ENCODE results near the gene EIF3CL.
"Not testable (repeated sequence)": the region's sequence is repeated elsewhere in the genome, so short reads cannot be mapped to it uniquely, and the experiment has no call there.

The EIF3CL gene

DNA sequence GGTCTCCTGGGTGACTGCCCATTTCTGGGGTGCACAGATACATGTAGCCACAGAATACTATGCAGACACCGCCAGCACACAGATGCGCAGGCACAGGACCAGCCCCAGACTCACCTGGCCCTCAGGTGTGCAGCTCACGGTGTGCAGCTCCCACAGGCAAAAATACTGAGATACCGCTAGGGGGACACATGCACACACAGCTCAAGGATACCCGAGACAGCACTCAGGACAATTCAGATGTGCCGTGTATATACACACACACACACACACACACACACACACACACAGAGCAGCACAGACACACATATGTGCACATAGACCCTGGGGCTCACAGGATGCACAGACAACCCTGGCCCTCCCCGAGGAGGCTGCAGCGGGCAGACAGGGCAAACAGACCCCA lies 28.5 kb downstream of the EIF3CL start:
- not testable (repeated sequence) for H3K4me3 Mint-ChIP-seq; H3K9me3 Mint-ChIP-seq; H3K36me3 Mint-ChIP-seq; DNase-seq (ENCODE audit: low spot score in 2 of 2); H3K27ac Mint-ChIP-seq; H3K4me1 Mint-ChIP-seq
- peak; percentile 52 for ATAC-seq

DNA sequence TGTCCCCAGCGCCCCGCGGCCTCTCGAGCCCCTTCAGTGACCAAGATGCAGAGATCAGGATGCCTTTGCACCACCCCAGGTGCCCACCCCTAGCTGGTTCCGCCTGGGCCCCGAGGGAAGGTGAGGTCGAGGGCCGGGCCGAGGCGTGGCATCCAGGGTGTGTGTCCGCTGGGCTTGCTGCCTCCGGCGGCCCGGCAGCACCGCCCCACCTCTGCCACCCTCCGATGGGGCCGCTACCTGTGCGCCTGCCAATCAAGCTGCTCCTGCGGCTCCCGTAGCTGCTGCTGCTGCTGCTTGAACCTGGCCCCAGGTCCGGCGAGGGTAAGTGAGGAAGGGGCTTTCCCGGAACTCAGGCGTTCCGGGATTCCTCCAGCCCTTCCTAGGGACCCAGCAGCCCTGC lies 29.4 kb downstream of the EIF3CL start:
- not testable (repeated sequence) for DNase-seq (ENCODE audit: low spot score in 2 of 2); H3K4me1 Mint-ChIP-seq; ATAC-seq; H3K27ac Mint-ChIP-seq; H3K4me3 Mint-ChIP-seq; H3K36me3 Mint-ChIP-seq; H3K9me3 Mint-ChIP-seq

DNA sequence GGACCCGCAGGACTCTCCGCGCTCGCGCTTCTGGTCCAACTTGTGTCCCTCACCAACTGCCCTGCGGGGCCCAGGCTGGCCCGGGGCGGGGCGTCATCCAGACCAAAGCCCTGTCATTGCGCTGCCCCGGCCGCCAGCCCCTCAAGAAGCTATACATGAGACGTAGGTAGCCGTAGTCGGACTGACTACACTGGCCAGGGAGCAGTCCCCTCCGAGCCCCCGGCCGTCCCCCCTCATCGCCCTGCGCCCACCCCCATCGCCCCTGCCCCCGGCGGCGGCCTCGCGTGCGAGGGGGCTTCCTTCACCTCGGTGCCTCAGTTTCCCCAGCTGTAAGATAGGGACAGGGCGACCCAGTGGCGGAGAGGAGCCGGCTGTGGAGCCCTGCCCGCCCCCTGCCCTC lies 35.7 kb downstream of the EIF3CL start:
- H3K9me3 Mint-ChIP-seq; H3K36me3 Mint-ChIP-seq; DNase-seq (ENCODE audit: low spot score in 2 of 2); ATAC-seq; H3K4me3 Mint-ChIP-seq; H3K27ac Mint-ChIP-seq; H3K4me1 Mint-ChIP-seq: not testable (repeated sequence)

DNA sequence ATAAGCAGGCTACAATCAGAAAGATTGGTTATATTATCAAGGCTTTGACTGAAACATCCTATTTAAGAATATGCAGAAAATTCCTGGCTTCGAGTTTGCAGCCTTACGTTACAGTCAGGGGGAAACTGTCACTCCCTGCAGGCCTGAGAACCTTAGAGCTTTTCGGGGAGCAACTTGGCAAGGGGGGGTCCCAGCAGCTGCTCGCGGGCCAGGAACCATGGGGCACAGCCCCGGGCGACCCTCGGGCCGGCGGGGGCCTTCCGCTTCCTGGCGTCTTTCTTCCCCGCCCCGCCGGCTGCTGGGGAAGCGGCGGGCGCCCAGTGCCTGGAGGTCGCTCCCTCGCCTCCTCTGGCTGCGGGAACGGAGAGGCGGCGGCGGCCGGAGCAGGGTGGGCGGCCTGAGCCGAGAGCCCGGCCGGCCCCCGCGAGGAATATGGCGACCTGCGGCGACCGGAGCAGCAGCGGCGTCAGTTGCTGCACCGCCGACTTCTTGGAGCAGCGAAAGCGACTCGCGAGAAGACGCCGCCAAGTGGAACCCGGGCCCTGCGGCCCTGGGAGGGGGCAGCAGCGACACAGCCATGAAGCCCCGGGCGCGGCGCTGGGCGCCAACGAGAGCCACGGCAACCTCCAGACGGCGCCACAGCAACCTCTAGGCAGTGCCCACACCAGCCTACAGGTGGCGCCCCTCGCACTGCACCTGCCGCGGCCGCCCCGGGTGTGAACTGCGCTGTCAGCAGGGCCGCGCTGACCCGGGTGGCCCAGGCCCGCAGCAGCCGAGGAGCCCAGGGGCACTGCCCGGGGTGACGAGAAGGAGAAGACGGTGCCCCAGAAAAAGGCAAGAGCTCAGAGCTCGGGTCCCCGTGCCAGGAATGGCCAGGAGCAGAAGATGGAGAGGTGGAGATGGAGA lies 39.1 kb downstream of the EIF3CL start:
- not testable (repeated sequence) for H3K4me1 Mint-ChIP-seq, H3K4me3 Mint-ChIP-seq, H3K36me3 Mint-ChIP-seq, H3K27ac Mint-ChIP-seq, H3K9me3 Mint-ChIP-seq
- ATAC-seq (peak; percentile 97), DNase-seq (ENCODE audit: low spot score in 2 of 2) (peak in 1 of 2 donors; percentile 14)

DNA sequence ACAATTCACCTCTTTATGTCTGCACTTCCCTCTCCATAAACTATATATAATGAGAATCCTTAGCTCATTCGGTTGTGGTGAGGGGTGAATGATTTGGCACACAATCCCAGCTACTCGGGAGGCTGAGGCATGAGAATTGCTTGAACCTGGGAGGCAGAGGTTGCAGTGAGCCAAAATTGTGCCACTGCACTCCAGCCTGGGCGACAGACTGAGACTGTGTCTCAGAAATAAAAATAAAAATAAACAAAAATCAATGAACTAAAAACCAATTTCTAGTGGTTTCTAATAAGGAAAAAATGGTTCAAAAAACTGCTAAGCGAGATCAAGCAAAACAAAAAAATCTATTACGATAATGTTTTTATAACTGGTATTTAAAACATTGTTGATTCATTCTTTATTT lies 40.2 kb downstream of the EIF3CL start, which contains the start of gene NPIPB6:
NPIPB6 (minus strand) TSS at position 101 of the 400 bp plus-strand sequence. CDS start 686 bp downstream, outside the sequence.
- H3K9me3 Mint-ChIP-seq; H3K36me3 Mint-ChIP-seq; H3K27ac Mint-ChIP-seq; DNase-seq (ENCODE audit: low spot score in 2 of 2); H3K4me3 Mint-ChIP-seq; ATAC-seq; H3K4me1 Mint-ChIP-seq: not testable (repeated sequence)

DNA sequence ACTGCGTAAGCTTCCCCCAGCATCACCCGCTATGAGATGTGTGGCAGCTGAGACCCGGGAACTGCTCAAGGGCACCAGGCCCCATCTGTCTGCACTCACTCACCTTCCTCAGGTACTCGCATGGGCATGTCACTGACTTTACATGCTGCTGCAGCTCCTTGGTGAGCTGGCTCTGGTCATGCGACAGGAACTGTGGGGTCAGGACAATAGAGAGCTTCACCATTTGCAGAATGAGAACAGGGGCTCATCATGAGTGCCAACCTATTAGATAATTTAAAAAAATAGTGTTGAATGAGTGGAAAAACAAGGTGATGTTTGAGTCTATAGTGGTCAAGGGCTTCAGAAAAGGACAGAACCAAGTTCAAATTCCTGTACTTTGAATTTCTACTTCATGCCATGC lies 41.0 kb downstream of the EIF3CL start:
- not testable (repeated sequence) for DNase-seq (ENCODE audit: low spot score in 2 of 2); H3K4me1 Mint-ChIP-seq; H3K36me3 Mint-ChIP-seq; H3K4me3 Mint-ChIP-seq; H3K27ac Mint-ChIP-seq; H3K9me3 Mint-ChIP-seq; ATAC-seq

DNA sequence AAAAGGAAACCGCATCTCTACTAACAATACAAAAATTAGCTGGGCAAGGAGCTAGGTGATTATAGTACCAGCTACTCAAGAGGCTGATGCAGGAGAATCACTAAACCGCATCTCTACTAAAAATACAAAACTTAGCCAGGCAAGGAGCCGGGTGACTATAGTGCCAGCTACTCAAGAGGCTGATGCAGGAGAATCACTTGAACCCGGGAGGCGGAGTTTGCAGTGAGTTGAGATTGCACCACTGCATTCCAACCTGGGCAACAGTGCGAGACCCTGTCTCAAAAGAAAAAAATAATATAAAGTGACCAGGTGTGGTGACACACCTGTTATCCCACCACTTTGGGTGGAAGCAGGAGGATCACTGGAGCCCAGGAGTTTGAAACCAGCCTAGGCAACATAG lies 65.4 kb downstream of the EIF3CL start:
- peak in 1 of 2 donors; percentile 6 for DNase-seq (ENCODE audit: low spot score in 2 of 2)
- H3K27ac Mint-ChIP-seq, H3K36me3 Mint-ChIP-seq, H3K4me1 Mint-ChIP-seq, H3K9me3 Mint-ChIP-seq, ATAC-seq, H3K4me3 Mint-ChIP-seq: not testable (repeated sequence)

DNA sequence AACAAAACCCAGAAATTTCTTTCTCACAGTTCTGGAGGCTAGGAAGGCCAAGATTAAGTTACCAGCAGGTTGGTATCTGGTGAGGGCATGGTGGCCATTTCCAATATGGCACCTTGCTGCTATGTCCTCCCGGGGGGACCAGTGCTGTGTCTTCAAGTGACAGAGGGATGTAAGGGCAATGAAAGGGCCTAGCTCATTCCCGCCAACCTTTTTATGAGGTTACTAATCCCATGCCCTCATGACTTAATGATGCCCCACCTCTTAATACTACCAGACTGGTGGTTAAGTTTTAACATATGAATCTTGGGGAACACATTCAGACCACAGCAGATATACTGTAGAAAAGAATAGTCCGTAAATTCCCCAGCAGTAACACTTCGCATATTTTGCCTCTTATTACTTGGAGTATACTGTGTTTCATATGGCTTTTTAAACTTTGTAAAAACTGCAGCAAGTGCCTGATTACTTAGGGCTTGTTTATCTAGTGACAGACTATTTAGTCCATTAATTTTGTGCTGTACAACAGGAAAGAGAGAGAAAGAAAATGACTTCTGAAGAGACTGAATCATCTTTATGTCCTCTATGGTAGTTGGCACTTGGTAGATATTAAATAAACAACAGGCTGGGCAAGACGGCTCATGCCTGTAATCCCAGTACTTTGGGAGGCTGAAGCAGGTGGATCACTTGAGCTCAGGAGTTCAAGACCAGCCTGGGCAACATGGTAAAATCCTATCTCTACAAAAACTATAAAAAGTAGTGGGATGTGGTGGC lies 66.5 kb downstream of the EIF3CL start:
- not testable (repeated sequence) for ATAC-seq, H3K4me1 Mint-ChIP-seq, H3K36me3 Mint-ChIP-seq, H3K27ac Mint-ChIP-seq, H3K9me3 Mint-ChIP-seq, H3K4me3 Mint-ChIP-seq
- peak in 1 of 2 donors; percentile 10 for DNase-seq (ENCODE audit: low spot score in 2 of 2)

DNA sequence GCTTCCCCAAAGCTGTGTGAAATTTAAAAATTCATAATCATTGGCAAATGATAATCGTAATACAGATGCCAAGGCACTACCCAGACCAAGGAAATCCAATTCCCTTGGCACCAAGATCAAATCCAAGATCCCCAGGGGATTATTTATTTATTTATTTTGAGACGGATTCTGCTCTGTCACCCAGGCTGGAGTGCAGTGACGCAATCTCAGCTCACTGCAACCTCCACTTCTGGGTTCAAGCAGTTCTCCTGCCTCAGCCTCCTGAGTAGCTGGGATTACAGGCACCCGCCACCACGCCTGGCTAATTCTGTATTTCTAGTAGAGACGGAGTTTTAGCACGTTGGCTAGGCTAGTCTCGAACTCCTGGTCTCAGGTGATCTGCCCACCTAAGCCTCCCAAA lies 68.0 kb downstream of the EIF3CL start:
- H3K4me3 Mint-ChIP-seq, H3K36me3 Mint-ChIP-seq, H3K9me3 Mint-ChIP-seq, H3K27ac Mint-ChIP-seq, H3K4me1 Mint-ChIP-seq, ATAC-seq: not testable (repeated sequence)
- peak in 1 of 2 donors; percentile 17 for DNase-seq (ENCODE audit: low spot score in 2 of 2)

DNA sequence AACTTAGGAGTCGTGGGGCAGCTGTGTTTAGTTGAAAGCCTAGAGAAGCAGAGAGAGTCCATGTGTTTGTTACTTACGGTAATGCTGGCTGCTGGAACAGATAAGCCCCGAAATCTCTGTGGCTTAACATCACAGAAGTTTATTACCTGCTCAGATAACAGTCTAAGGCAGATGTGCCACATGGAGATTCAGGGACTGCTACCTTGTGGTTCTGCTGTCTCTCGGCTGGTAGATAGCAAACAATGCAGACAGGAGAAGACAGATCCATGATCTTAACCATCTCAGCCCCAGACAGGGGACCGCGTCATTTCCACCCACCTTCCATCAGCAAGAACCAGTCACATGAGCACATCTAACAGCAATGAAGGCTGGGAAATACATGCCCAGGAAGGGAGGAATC lies 71.0 kb downstream of the EIF3CL start:
- H3K36me3 Mint-ChIP-seq; H3K27ac Mint-ChIP-seq; H3K4me3 Mint-ChIP-seq; H3K4me1 Mint-ChIP-seq; H3K9me3 Mint-ChIP-seq; ATAC-seq; DNase-seq (ENCODE audit: low spot score in 2 of 2): not testable (repeated sequence)

DNA sequence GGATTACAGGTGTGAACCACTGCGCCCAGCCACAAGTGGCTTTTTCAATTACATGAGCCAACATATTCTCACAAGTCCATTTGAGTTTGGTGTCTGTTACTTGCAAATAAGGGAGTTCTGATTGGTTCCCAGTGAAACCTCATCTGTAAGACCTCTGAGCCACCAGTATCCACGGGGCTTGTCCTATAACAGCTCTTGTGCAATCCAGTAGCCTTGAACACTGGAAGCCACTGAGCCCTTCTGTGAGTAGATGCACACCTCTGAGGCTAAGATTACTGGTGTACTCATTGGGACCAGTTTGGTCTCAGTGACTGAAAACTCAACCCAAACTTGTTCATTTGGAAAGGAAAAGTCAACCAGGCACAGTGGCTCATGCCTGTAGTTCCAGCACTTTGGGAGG lies 72.7 kb downstream of the EIF3CL start:
- not testable (repeated sequence) for H3K4me3 Mint-ChIP-seq, H3K4me1 Mint-ChIP-seq, H3K27ac Mint-ChIP-seq, H3K9me3 Mint-ChIP-seq, H3K36me3 Mint-ChIP-seq
- ATAC-seq (peak; percentile 33), DNase-seq (ENCODE audit: low spot score in 2 of 2) (peak in 1 of 2 donors; percentile 43)

DNA sequence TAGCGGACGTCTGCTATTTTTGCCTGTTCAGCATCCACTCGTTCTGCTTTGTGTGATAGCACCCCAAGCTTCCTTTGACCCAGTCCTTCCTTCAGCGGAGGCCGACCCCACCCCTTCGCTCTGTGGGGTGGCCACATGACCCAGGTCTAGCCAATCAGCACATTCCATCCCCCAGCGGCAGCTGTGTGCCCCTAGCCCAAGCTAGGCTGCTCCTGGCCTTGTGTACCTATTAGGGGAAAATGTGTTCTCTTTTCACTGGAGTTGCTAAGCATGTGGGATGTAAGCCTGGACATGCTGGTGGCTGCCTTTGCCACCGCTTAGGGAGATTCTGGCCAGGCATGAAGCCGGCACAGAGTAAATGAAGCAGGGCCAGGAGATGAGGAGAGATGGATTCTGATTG lies 73.4 kb downstream of the EIF3CL start:
- peak in 1 of 2 donors; percentile 44 for DNase-seq (ENCODE audit: low spot score in 2 of 2)
- H3K4me3 Mint-ChIP-seq, ATAC-seq, H3K4me1 Mint-ChIP-seq, H3K9me3 Mint-ChIP-seq, H3K27ac Mint-ChIP-seq, H3K36me3 Mint-ChIP-seq: not testable (repeated sequence)

Measured in stimulated activated effector memory CD8-positive, alpha-beta T cell treated with anti-CD3 and anti-CD28 coated beads, Interleukin-12 subunit alpha, Interleukin-12 subunit beta, amount 100 ng/mL, for 72 hours (primary cell).